HG03432 (cell line): Measurements from ENCODE around the gene GART.

Source experiments
- ATAC-seq: cut with Tn5 transposase; IDR thresholded peaks from one replicate; pipeline ENCODE4 v1.9.1; 2021; ENCODE audit warnings: mild to moderate bottlenecking, moderate library complexity; ENCODE audit not compliant: unreplicated experiment

Gene GART

DNA sequence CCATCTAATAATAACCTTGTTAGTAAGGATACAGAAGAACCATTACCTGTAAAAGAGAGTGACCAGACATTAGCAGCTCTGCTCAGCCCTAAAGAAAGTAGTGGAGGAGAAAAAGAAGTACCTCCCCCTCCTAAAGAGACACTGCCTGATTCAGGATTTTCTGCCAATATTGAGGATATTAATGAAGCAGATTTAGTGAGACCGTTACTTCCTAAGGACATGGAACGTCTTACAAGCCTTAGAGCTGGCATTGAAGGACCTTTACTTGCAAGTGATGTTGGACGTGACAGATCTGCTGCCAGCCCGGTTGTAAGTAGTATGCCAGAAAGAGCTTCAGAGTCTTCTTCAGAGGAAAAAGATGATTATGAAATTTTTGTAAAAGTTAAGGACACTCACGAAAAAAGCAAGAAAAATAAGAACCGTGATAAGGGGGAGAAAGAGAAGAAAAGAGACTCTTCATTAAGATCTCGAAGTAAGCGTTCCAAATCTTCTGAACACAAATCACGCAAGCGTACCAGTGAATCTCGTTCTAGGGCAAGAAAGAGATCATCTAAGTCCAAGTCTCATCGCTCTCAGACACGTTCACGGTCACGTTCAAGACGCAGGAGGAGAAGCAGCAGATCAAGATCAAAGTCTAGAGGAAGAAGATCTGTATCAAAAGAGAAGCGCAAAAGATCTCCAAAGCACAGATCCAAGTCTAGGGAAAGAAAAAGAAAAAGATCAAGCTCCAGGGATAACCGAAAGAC, 12.5 kb upstream of the GART start:
- no peak for ATAC-seq

DNA sequence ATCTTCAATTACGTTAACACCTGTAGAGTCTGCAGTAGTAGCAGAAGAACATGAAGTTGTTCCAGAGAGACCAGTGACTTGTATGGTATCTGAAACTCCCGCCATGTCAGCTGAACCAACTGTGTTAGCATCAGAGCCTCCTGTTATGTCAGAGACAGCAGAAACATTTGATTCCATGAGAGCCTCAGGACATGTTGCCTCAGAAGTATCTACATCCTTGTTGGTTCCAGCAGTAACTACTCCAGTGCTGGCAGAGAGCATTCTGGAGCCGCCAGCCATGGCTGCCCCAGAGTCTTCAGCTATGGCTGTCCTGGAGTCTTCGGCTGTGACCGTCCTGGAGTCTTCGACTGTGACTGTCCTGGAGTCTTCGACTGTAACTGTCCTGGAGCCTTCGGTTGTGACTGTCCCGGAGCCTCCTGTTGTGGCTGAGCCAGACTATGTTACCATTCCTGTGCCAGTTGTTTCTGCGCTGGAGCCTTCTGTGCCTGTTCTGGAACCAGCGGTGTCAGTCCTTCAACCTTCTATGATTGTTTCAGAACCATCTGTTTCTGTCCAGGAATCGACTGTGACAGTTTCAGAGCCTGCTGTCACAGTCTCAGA, 11.2 kb upstream of the GART start:
- ATAC-seq: no peak

DNA sequence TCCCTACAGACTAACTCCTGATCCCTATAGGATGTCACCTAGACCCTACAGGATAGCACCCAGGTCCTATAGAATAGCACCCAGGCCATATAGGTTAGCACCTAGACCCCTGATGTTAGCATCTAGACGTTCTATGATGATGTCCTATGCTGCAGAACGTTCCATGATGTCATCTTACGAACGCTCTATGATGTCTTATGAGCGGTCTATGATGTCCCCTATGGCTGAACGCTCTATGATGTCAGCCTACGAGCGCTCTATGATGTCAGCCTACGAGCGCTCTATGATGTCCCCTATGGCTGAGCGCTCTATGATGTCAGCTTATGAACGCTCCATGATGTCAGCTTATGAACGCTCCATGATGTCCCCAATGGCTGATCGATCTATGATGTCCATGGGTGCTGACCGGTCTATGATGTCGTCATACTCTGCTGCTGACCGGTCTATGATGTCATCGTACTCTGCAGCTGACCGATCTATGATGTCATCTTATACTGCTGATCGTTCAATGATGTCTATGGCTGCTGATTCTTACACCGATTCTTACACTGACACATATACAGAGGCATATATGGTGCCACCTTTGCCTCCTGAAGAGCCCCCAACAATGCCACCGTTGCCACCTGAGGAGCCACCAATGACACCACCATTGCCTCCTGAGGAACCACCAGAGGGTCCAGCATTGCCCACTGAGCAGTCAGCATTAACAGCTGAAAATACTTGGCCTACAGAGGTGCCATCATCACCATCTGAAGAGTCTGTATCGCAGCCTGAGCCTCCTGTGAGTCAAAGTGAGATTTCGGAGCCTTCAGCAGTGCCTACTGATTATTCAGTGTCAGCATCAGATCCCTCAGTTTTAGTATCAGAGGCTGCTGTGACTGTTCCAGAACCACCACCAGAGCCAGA, 10.4 kb upstream of the GART start:
- ATAC-seq: no peak

DNA sequence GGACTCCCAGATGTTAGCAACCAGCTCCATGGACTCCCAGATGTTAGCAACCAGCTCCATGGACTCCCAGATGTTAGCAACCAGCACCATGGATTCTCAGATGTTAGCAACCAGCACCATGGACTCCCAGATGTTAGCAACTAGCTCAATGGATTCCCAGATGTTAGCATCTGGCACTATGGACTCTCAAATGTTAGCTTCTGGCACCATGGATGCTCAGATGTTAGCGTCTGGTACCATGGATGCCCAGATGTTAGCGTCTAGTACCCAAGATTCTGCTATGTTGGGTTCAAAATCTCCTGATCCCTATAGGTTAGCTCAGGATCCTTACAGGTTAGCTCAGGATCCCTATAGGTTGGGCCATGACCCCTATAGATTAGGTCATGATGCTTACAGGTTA, 9.7 kb upstream of the GART start:
- ATAC-seq: no peak

DNA sequence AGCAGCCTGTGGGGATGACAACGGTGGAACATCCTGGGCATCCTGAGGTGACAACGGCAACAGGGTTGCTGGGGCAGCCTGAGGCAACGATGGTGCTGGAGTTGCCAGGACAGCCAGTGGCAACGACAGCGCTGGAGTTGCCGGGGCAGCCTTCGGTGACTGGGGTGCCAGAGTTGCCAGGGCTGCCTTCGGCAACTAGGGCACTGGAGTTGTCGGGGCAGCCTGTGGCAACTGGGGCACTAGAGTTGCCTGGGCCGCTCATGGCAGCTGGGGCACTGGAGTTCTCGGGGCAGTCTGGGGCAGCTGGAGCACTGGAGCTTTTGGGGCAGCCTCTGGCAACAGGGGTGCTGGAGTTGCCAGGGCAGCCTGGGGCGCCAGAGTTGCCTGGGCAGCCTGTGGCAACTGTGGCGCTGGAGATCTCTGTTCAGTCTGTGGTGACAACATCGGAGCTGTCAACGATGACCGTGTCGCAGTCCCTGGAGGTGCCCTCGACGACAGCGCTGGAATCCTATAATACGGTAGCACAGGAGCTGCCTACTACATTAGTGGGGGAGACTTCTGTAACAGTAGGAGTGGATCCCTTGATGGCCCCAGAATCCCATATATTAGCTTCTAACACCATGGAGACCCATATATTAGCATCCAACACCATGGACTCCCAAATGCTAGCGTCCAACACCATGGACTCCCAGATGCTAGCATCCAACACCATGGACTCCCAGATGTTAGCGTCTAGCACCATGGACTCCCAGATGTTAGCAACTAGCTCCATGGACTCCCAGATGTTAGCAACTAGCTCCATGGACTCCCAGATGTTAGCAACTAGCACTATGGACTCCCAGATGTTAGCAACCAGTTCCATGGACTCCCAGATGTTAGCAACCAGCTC, 9.1 kb upstream of the GART start:
- ATAC-seq: no peak

DNA sequence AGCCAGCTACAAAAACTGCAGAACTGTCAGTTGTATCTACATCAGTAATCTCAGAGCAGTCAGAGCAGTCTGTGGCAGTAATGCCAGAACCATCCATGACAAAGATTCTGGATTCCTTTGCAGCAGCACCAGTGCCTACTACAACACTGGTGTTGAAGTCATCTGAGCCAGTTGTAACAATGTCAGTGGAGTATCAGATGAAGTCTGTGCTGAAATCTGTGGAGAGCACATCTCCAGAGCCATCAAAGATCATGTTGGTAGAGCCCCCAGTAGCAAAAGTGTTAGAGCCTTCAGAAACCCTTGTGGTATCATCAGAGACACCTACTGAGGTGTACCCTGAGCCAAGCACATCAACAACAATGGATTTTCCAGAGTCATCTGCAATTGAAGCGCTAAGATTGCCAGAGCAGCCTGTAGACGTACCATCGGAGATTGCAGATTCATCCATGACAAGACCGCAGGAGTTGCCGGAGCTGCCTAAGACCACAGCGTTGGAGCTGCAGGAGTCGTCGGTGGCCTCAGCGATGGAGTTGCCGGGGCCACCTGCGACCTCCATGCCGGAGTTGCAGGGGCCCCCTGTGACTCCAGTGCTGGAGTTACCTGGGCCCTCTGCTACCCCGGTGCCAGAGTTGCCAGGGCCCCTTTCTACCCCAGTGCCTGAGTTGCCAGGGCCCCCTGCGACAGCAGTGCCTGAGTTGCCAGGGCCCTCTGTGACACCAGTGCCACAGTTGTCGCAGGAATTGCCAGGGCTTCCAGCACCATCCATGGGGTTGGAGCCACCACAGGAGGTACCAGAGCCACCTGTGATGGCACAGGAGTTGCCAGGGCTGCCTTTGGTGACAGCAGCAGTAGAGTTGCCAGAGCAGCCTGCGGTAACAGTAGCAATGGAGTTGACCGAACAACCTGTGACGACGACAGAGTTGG, 8.2 kb upstream of the GART start:
- ATAC-seq: no peak

DNA sequence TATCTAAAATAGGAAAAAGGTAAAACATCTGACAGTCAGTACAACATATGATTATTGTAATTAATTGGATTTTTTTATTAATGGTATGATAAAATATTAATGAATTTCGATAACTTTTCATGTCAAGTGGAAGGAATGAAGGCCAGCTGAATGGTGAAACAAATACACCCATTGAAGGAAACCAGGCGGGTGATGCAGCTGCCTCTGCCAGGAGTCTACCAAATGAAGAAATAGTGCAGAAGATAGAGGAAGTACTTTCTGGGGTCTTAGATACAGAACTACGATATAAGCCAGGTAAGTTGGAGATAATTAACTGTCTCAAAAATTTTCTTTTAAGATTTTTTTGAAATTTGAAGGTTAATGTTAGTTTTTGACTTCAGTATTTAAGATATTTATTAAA, 4.2 kb upstream of the GART start:
- no peak for ATAC-seq

DNA sequence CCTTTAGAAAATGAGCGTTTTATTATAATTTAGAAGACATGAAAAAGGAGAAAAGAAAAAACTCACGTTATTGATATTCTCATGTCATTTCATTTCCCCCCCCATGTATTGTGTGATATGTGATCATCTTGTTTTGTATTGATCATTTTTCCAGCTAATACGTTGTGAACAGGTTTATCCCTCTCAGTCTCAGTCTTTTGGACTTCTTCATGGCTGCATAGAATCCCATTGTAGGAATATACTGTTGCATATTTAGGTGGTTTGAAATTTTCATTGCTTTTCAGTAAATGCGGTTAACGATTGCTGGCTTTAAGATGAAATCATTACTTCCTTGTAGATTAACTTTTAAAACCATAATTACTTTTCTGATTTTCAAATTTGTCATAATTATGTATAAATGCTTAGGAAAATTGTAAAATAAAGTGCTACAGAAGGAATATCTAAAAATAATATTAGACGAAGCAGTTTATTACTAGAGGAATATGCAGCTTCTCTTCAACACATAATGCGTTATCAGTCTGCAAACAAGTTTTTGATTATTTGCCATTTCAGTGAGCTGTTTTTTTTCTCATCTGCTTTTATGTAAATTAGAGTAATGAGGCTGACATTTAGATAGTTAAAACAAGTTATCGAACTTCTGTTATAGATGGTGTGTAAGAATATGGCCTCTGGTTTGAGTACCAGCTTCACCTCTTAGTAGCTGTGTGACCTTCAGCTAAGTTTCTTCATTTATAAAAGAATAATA, 2.7 kb upstream of the GART start:
- no peak for ATAC-seq

DNA sequence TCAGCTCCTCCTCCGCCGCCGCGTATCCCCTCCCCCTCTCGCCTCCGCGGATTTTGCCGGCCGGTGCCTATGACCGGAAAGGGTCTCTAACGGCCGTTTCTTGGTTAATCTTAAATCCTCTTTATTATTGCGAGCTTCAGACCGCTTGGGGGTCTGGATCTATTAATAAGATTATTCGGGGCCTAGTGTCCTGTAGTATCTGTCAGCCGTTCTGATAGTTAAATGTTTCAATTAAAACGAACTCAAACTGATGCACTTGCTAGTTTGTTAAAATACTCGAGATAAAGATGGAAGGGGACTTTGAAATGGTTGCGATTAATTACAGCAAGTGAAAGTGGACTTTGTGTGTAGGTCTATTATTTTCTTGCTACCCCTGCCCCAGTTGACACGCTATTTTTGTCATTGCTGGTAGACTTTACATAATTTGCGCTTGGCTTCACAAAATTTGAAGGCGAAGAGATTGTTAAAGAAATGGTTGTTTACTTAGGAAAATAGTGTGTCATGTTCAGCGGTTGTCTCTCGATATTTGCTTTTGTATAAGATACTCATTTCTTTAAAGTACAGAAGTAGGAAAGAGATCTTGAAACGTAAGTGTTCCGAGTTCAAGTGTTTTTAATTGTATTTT, 1.7 kb upstream of the GART start:
- ATAC-seq: peak; percentile 12

DNA sequence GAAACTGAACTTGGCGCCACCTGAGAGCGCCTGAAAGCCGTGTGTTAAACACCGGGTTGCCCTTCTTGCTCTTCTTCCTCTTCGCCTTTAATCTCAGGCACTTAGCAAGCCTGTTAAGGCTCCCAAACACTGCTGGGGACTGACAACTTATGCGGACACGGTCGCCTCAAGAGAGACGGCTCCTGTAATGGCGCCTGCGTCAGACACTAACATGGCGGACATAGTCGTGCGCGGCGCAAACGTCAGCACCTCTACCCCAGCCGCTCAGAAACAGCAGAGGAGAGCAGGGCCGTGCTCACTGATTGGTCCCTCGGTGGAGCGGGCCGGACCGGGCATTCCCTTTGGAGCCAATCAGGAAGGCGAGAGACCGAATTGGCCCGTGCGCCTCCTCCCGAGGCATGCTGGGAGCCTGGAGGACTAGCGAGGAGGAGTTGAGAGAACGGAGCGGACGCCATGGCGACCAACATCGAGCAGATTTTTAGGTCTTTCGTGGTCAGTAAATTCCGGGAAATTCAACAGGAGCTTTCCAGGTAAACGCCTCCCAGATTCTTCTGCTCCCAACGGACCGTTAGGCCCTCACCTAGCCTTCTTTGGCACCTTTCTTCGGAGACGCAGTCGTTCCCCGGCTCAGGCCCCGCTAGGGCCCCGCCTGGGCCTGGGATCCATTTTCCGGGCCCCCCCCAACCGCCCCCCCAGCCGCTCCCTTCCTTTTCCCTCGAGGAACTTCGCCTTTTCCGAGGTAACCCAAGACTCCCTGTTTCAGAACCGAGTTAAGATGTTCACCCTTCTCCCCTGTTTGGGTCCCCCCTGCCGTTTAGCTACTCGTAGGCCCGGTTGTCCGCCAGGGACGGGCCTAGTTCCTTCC, 955 bp upstream of the GART start, which contains the start of gene SON:
TSS of gene SON (plus strand) at position 399 of the 865 bp plus-strand sequence. CDS start at position 454, 55 bp downstream.
- peak; percentile 92 for ATAC-seq

DNA sequence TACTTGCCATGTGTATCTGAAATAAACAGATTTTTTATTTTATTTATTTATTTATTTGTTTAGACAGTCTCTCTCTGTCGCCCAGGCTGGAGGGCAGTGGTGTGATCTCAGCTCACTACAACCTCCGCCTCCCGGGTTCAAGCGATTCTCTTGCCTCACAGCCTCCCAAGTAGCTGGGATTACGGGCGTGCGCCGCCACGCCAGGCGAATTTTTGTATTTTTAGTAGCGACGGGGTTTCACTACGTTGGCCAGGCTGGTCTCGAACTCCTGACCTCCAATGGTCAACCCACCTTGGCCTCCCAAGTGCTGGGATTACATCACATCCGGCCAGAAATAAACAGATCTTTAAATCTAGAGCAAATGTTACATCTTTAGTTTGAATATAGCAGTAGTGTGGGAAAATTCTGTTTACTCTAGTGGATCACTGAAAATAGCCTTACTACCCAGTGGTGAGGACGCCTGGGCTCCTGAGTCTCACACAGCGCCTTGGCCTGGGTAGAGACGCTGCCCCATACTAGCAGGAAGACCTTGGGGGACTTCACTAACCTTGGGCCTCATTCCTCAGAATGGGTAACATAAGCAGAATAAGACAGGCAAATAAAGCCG, 709 bp downstream of the GART start:
- no peak for ATAC-seq

DNA sequence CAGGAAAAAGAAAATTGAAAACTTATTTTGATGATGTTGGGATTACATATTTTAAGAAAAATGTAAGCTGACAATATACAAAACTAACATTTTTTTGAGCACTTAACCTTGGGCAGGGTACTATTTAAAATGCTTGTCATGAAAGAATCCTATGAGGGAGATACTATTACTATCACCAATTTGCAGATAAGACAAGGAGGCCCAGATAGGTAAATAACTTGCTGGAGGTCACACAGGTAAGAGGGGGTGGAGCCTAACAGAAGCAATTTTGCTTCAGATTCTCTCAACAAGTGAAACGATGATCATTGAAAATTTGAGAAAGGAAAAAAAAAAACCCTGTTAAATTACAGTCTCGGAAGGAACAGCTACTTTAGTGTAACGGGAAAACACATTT, 1.2 kb downstream of the GART start:
- ATAC-seq: no peak

DNA sequence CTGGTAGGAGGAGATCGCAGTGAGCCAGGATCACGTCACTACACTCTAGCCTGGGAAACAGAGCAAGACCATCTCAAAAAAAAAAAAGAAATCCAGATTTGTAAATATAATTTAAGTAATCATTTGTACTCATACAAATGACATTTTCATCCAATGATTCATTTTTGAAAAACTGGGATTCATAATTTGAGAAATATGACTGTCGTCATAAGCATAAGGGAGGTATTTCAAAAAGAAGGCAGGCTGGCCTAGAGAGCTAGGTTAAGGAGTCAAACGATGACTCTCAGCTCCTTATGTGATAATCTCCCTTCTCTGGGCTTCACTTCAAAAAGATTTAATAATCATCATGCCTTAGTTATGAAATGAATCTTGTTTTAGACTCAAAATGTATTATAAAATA, 2.3 kb downstream of the GART start:
- no peak for ATAC-seq

DNA sequence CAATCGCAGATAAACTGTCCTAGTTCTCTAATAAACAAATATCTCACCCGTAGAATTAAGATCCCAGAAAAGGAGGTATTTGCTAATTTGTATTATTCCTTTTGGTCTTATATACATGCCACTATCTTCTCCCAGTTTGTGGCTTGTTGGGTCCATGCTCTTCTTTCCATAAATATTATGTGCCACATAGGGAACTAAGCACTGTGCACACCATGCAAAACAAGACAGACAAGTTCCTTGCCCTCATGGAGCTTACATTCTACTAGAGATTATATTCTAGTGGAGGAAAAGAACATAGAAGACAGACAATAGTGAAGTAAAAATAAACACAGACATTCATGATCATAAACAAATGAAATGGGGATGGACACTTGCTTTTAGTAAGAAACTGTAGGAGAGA, 4.7 kb downstream of the GART start:
- ATAC-seq: no peak

DNA sequence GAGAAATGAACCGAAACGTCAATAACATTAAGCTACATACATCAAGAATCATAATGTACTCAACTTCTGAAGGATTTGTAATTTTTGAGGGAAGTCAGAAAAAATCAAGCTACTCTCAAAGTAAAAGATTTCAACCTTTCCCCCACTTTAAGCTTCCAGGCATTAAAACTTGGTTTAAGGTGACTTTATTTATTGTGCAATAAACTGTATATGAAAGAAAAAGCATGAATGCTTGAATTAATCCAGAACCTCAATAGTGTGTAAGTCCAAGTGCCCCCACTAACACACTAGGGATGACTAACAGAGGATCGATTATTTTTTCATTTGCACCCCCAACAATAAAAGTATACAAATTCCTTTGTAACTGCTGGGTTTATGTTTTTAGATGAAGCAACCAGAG, 10.9 kb downstream of the GART start:
- no peak for ATAC-seq

DNA sequence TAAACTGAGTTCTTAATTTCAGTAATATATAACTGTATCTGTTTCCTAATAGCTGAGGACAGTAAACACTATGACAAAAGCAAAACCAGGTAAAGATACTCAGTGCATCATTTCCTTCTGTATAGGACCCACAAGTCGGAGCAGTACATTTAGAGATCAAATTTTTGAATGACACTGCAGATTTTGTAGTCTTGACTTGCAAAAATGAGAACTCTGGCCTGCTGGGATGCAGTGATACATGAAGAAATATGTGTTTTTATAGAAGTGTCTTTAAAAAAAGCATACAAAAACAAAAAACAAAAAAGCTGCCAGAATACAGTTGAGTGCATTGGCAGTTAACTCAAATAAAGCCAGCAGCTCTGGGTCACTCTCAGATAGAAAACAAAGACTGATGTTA, 19.0 kb downstream of the GART start:
- no peak for ATAC-seq

DNA sequence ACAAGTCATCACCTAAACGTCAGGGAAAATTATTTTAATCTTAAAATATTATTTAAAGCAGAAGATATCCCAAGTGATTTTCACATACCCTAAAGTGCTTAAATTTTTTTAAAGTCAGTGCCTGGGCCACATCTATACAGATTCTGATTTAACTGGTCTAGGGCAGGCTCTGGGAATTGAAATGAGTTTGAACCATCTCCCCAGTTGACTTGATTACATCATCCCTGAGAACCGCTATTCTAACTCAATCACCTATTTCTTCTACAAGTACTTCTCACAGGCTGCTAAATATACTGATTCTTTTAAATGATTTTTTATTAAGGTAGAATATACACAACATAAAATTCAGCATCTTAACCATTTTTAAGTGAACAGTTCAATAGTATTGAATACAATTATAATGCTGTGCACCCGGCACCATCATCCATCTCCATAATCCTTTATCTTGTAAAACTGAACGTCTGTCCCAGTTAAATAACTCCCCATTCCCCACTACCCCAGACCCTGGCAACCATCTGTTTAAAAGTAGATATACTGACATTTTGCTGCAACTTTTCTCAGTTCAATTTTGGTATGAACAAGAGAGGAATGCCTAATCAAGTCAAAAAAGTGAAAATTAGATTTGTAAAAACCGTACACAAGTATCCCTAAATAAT, 19.5 kb downstream of the GART start:
- no peak for ATAC-seq
